Activated naive CD4-positive, alpha-beta T cell treated with anti-CD3 and anti-CD28 coated beads, Interleukin-2, amount 50 U/mL, for 24 hours (primary cell): ENCODE measurements around the gene RASSF5.

Source experiments
- H3K27ac Mint-ChIP-seq: one replicate; pipeline ENCODE4 v1.8.0; 2021; ENCODE audit warnings: mild to moderate bottlenecking, mixed read lengths
- H3K27me3 Mint-ChIP-seq: one replicate; pipeline ENCODE4 v1.8.0; 2021; ENCODE audit warnings: mixed read lengths
- H3K36me3 Mint-ChIP-seq: one replicate; pipeline ENCODE4 v1.8.0; 2021; ENCODE audit warnings: mixed read lengths
- H3K4me1 Mint-ChIP-seq: one replicate; pipeline ENCODE4 v1.8.0; 2021; ENCODE audit warnings: mixed read lengths
- H3K4me3 Mint-ChIP-seq: one replicate; pipeline ENCODE4 v1.8.0; 2021; ENCODE audit warnings: mild to moderate bottlenecking, mixed read lengths
- H3K9me3 Mint-ChIP-seq: one replicate; pipeline ENCODE4 v1.8.0; 2021; ENCODE audit warnings: mixed read lengths

The RASSF5 gene

GRCh38 chr1:206538086-206538770 lies 30.9 kb downstream of the RASSF5 start:
- no peaks in the 10 kb centered on the region for H3K27me3 Mint-ChIP-seq
- no peaks in the 10 kb centered on the region for H3K36me3 Mint-ChIP-seq
- no peak overlapping the region for H3K4me3 Mint-ChIP-seq
- H3K9me3 Mint-ChIP-seq: no peaks in the 10 kb centered on the region
- no peak overlapping the region for H3K27ac Mint-ChIP-seq
- H3K4me1 Mint-ChIP-seq: no peaks in the 10 kb centered on the region

DNA sequence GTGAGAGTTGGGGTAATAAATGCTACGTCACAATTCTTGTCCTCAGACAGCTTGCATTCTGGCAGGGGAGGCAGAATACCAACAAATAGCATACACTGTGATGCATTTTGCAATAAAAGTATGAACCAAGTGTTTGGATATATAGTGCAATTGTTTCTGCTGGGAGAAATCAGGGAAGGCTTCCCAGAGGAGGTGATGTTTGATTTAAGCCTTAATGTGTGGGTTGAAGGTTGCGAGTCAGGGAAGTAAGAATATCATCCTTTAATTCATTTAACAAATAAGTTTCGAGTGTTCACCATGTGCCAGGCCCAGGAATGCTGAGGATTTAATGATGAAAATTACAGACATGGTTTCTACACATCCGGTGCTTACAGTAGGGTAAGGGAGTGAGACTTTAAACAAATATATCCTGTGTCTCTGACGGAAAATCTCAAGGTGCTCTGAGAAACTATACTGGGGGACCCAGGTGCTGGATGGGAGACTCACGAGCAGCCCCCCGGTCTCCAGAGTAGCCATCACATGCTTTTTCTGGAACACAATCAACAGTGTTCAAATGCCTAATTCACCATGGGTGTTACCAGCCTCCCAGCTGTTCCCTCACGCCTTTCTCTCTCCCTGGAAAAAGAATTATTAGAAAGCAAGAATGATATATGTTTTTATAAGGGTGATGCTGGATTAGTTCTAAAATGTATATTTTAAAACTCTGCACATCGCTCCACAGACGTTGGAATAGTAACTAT lies 31.7 kb downstream of the RASSF5 start:
- Mint-ChIP-seq H3K27me3 (no peaks in the 10 kb centered on the region), H3K36me3 (no peaks in the 10 kb centered on the region), H3K4me3 (no peak overlapping the region), H3K27ac (no peak overlapping the region), H3K4me1 (no peaks in the 10 kb centered on the region), H3K9me3 (no peaks in the 10 kb centered on the region)

DNA sequence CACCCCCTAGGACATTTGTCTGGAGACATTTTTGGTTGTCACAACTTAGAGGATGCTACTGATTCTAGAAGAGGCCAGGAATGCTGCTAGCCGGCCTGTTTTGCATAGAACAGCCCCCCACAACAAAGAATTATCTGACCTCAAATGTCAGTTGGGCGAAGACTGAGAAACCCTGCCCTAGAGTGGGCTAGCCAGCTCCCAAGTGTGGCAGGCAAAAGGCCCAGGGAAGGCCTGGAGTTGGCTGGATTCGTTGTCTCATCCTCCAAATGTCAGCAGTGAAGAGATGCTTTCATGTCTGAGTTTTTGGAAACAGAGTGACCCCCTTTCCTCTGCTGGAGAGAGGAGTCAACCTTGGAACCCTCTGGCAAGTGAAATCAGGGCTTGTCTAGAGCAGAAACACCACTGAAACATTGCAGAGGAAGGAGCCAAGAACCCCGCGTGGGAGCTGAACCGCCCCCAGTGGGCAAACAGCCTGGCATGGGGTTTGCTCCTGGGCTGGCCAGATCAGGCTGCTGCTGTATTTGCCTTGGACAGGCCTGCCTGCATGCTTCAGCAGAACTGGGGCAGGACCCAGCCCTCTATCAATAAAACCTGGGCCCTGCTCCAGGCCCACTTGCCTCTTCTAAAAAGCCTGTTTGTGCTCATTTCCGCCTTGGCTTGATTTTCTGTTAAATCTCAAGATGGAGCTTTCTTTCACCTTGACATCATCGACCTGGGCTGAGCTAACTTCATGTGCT lies 32.9 kb downstream of the RASSF5 start:
- Mint-ChIP-seq H3K4me3 (no peak overlapping the region), H3K27ac (no peak overlapping the region), H3K4me1 (peaks cover 7% of the 10 kb centered on the region), H3K36me3 (no peaks in the 10 kb centered on the region), H3K27me3 (no peaks in the 10 kb centered on the region), H3K9me3 (no peaks in the 10 kb centered on the region)

DNA sequence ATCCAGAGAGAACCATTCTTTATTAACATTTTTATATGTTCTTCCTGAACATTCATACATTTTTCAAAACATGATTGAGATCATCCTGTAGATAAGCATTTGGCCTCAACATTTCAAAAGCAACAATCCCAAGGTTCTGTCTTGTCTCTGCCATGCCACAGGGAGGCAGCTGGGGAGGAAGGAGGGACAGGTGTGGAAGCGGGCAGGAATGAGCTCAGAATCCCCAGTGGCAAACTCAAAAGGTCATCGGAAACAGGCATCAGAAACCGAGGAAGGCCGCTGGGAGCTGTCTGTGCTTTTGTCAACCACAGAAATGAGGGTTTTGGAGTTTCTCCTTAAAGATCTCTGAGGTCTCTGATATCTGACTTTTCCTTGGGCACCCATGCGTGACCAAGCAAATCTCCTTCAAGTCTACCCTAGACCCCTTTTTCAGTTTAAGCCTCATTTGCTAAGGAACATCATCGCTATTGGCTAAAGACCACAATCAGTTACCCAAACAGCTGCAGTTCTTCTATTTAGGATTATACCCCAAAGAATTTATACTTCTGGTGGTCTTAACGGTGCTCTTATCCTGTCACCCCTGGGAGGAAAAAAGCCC lies 34.0 kb downstream of the RASSF5 start:
- H3K27me3 Mint-ChIP-seq: no peaks in the 10 kb centered on the region
- no peak overlapping the region for H3K27ac Mint-ChIP-seq
- H3K9me3 Mint-ChIP-seq: no peaks in the 10 kb centered on the region
- no peaks in the 10 kb centered on the region for H3K36me3 Mint-ChIP-seq
- H3K4me3 Mint-ChIP-seq: no peak overlapping the region
- peaks cover 15% of the 10 kb centered on the region for H3K4me1 Mint-ChIP-seq

DNA sequence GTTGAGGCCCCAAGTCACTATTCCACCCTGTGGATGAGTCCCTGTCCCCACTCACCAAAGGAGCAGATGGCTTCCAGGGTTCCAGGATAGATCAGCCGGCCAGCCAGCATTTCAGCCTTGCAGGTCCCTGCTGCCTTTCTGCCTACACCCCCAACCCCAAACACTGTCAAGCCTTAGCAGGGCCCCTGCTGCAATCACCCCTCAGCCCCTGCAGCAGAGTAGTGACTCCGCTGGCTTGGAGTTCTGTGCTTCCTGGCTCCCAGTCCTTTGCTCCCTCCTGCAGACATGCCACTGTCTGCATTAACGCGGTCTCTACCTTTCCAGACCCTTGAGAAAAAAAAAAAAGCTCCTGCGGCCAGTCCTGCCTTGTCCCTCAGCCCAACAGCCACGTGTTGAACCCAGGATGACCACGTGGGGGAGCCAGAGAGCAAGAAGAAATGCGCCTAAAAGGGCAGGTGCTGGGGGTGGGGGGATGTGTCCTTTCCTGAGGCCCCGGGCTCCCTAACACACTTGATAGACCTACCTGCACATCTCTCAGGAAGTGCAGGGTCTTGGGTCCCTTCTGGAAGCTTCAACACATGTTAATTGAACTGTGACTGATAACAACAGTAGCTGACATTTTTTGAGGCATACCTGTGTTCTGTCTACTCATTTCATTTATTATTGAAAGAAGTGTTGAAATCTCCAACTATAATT lies 37.4 kb downstream of the RASSF5 start:
- Mint-ChIP-seq H3K36me3 (no peaks in the 10 kb centered on the region), H3K9me3 (no peaks in the 10 kb centered on the region), H3K27ac (peak overlapping the region; percentile 55), H3K27me3 (no peaks in the 10 kb centered on the region), H3K4me3 (no peak overlapping the region), H3K4me1 (peaks cover 22% of the 10 kb centered on the region)

- Mint-ChIP-seq H3K4me3 (no peak overlapping the region), H3K27ac (peak overlapping the region; percentile 38), H3K36me3 (no peaks in the 10 kb centered on the region)
Measured at GRCh38 chr1:206545351-206545750, 38.0 kb downstream of the RASSF5 start.

DNA sequence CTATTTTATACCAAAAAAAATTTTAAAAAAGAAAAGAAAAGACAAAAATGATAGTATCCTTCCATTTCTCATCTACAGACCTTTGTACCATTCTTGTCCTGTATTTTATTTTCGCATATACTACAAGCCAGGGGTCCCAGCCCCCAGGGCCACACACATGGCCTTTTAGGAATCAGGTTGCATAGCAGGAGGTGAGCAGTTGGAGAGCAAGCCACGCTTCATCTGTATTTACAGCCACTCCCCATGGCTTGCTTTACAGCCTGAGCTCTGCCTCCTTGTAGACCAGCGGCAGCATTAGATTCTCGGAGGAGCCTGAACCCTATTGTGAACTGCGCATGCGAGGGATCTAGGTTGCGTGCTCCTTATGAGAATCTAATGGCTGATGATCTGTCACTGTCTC lies 39.8 kb downstream of the RASSF5 start:
- H3K36me3 Mint-ChIP-seq: no peaks in the 10 kb centered on the region
- no peak overlapping the region for H3K27ac Mint-ChIP-seq
- no peak overlapping the region for H3K4me3 Mint-ChIP-seq
- no peaks in the 10 kb centered on the region for H3K9me3 Mint-ChIP-seq
- H3K27me3 Mint-ChIP-seq: no peaks in the 10 kb centered on the region
- peaks cover 37% of the 10 kb centered on the region for H3K4me1 Mint-ChIP-seq

More at GRCh38 chr1:206545351-206545750, 38.0 kb downstream of the RASSF5 start:
- Mint-ChIP-seq H3K9me3 (no peaks in the 10 kb centered on the region), H3K4me1 (peaks cover 27% of the 10 kb centered on the region), H3K27me3 (no peaks in the 10 kb centered on the region)

GRCh38 chr1:206550446-206550845 lies 43.1 kb downstream of the RASSF5 start:
- no peak overlapping the region for H3K27ac Mint-ChIP-seq
- peaks cover 61% of the 10 kb centered on the region for H3K4me1 Mint-ChIP-seq

GRCh38 chr1:206551296-206551985 lies 44.1 kb downstream of the RASSF5 start:
- H3K27ac Mint-ChIP-seq: peak overlapping the region; percentile 96
- H3K36me3 Mint-ChIP-seq: no peaks in the 10 kb centered on the region
- no peaks in the 10 kb centered on the region for H3K27me3 Mint-ChIP-seq
- H3K4me3 Mint-ChIP-seq: no peak overlapping the region
- peaks cover 64% of the 10 kb centered on the region for H3K4me1 Mint-ChIP-seq
- no peaks in the 10 kb centered on the region for H3K9me3 Mint-ChIP-seq

More at GRCh38 chr1:206550446-206550845, 43.1 kb downstream of the RASSF5 start:
- Mint-ChIP-seq H3K9me3 (no peaks in the 10 kb centered on the region), H3K27me3 (no peaks in the 10 kb centered on the region), H3K36me3 (no peaks in the 10 kb centered on the region), H3K4me3 (no peak overlapping the region)

GRCh38 chr1:206551986-206552326 lies 44.6 kb downstream of the RASSF5 start:
- peak overlapping the region; percentile 96 for H3K27ac Mint-ChIP-seq
- H3K4me3 Mint-ChIP-seq: peak overlapping the region; percentile 83
- H3K9me3 Mint-ChIP-seq: no peaks in the 10 kb centered on the region
- H3K36me3 Mint-ChIP-seq: no peaks in the 10 kb centered on the region
- peaks cover 66% of the 10 kb centered on the region for H3K4me1 Mint-ChIP-seq
- no peaks in the 10 kb centered on the region for H3K27me3 Mint-ChIP-seq

- Mint-ChIP-seq H3K36me3 (peaks cover 5% of the 10 kb centered on the region), H3K27me3 (no peaks in the 10 kb centered on the region)
Measured at GRCh38 chr1:206554211-206554610, 46.9 kb downstream of the RASSF5 start.

DNA sequence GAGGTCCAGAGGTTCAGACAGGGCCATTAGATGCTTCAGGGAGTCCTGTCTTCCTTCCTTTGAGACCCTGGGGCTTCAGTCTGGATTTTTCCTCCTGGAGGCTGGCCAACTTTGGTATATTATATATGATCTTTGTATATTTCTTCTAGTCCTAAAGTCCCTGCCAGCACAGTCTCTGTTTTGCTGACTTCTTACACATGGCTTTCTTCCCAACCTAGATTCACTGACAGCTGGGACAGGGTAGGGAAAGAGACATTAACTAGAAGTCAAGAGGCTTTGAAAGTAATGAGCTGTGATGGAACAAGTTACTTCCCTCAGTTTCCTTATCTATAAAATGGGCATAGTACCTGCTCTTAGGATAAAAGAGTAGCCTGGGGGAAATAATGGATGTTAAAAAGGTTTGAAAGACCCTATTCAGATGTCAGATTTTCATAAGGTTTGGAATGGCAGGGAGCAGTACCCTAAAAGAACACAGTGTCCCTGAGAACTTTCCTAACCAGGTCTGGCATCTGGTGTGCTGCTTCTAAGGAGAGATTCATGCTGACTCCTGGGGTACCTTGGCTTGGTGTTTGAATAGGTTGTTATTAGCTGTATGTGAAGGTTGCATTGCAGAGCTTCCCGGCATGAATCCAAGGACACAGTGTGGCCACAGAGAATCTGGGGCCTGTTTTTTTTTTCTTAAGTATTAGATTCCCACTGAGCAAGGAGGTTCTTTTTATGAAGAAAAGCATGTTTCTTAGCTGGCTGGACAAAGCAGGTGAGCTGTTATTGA lies 47.6 kb downstream of the RASSF5 start:
- Mint-ChIP-seq H3K27ac (peak overlapping the region; percentile 96), H3K4me3 (peak overlapping the region; percentile 99)

More at GRCh38 chr1:206554211-206554610, 46.9 kb downstream of the RASSF5 start:
- Mint-ChIP-seq H3K4me1 (peaks cover 61% of the 10 kb centered on the region), H3K27ac (peak overlapping the region; percentile 96), H3K4me3 (peak overlapping the region; percentile 30), H3K9me3 (no peaks in the 10 kb centered on the region)

GRCh38 chr1:206555473-206555935 lies 48.2 kb downstream of the RASSF5 start:
- no peaks in the 10 kb centered on the region for H3K27me3 Mint-ChIP-seq
- peak overlapping the region; percentile 96 for H3K27ac Mint-ChIP-seq
- H3K36me3 Mint-ChIP-seq: peaks cover 6% of the 10 kb centered on the region
- H3K4me3 Mint-ChIP-seq: peak overlapping the region; percentile 99
- peaks cover 65% of the 10 kb centered on the region for H3K4me1 Mint-ChIP-seq
- no peaks in the 10 kb centered on the region for H3K9me3 Mint-ChIP-seq

More for the DNA sequence above, 47.6 kb downstream of the RASSF5 start:
- no peaks in the 10 kb centered on the region for H3K27me3 Mint-ChIP-seq
- H3K9me3 Mint-ChIP-seq: no peaks in the 10 kb centered on the region
- peaks cover 65% of the 10 kb centered on the region for H3K4me1 Mint-ChIP-seq
- H3K36me3 Mint-ChIP-seq: peaks cover 5% of the 10 kb centered on the region
